Right atrium auricular region (tissue), 2 donors: ENCODE results near the gene A3GALT2. TPM values are rescaled to one million over a fixed set of nuclear protein-coding genes. Genes with fewer than 3 reads are reported as not detected.
A peak's percentile ranks its signal among the peaks of the same experiment; 100 is the strongest.

Experiments
- DNase-seq: peaks from one replicate; pipeline ENCODE4 v3.0.0-alpha.2; 2019; ENCODE audit warnings: low spot score
- H3K27ac ChIP-seq, 2 donors: fragments of 200-600 bp; sonication (generic); 1 replicate in 1 of 2; 2 replicates in 1 of 2; pipeline ENCODE4 v1.5.1; 2016 to 2019
- H3K27me3 ChIP-seq, 2 donors: fragments of 200-600 bp; sonication (generic); one replicate each; pipeline versions ENCODE4 v1.5.1 to v1.6.0; 2017 to 2019
- H3K36me3 ChIP-seq: fragments of 200-600 bp; sonication (generic); one replicate; pipeline ENCODE4 v1.5.1; 2016
- H3K4me1 ChIP-seq, 2 donors: fragments of 200-600 bp; sonication (generic); one replicate each; pipeline versions ENCODE4 v1.5.1 to v1.6.0; 2017 to 2019
- H3K4me3 ChIP-seq, 2 donors: fragments of 200-600 bp; sonication (generic); 1 replicate in 1 of 2; 2 replicates in 1 of 2; pipeline ENCODE4 v1.5.1; 2017 to 2019; ENCODE audit warnings: mild to moderate bottlenecking in 1 of 2, moderate library complexity in 1 of 2
- H3K9me3 ChIP-seq, 2 donors: fragments of 200-600 bp; sonication (generic); one replicate each; pipeline ENCODE4 v1.5.1; 2019
- total RNA-seq, 2 donors: library from RNA; depleted of rRNA; stranded (reverse); fragments of >200 nt; gene quantifications; one replicate each; pipeline ENCODE4 v1.1.0, GENCODE V29; 2016
- TF ChIP-seq, protein P1 (sequence below), 2 donors: fragments of 200-600 bp; sonication (generic); IDR thresholded peaks; one replicate each; pipeline ENCODE4 v1.5.1; 2019; ENCODE audit warnings: antibody characterized with exemption in 2 of 2

A3GALT2 gene
- total RNA-seq, 2 donors from 2014 or later: not detected

DNA sequence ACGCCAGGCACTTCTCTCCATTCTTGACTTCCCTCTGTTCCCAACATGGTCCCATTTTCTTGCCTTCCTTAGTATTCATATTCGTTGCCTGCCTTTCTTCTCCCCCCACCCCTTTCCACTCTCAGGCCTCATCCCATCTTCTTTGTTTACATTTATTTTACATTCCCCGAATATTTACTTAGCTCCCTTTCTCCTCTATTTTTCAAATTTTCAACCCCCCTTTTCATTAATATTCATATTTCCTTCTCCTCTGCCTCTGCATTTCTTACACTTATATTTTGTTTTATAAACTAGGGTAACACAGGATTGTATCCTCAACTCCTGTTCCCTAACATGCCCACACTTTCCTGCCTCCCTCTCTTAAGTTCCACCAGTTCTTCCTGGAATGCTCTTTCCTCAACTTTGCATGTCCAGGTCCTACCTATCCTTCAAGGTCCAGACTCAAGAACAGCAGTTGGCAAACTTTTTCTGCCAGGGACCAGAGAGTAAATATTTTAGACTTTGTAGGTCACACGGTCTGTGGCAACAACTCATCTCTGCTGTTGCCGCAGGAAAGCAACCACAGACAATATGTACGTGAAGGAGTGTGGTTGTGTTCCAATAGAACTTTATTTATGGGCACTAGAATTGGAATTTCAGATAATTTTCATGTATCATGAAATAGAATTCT lies 29.8 kb upstream of the A3GALT2 start:
- Histone ChIP-seq H3K27ac (peak overlapping the region; percentile 78 to 87), H3K9me3 (no peaks in the 10 kb centered on the region), H3K36me3 (no peaks in the 10 kb centered on the region), H3K4me1 (peaks cover 0 to 41% of the 10 kb centered on the region in 2 donors), H3K4me3 (peak overlapping the region; percentile 41 to 55), H3K27me3 (no peaks in the 10 kb centered on the region)
- DNase-seq: no peak
- TF ChIP-seq, protein P1, sequence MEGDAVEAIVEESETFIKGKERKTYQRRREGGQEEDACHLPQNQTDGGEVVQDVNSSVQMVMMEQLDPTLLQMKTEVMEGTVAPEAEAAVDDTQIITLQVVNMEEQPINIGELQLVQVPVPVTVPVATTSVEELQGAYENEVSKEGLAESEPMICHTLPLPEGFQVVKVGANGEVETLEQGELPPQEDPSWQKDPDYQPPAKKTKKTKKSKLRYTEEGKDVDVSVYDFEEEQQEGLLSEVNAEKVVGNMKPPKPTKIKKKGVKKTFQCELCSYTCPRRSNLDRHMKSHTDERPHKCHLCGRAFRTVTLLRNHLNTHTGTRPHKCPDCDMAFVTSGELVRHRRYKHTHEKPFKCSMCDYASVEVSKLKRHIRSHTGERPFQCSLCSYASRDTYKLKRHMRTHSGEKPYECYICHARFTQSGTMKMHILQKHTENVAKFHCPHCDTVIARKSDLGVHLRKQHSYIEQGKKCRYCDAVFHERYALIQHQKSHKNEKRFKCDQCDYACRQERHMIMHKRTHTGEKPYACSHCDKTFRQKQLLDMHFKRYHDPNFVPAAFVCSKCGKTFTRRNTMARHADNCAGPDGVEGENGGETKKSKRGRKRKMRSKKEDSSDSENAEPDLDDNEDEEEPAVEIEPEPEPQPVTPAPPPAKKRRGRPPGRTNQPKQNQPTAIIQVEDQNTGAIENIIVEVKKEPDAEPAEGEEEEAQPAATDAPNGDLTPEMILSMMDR (IDR thresholded peaks at IDR 0.05): no peak

GRCh38 chr1:33349778-33350610 lies 29.1 kb upstream of the A3GALT2 start:
- peaks cover under 1% of the 10 kb centered on the region for H3K36me3 ChIP-seq
- DNase-seq: peak; percentile 86
- H3K9me3 ChIP-seq: no peaks in the 10 kb centered on the region
- TF ChIP-seq, protein P1 (IDR thresholded peaks at IDR 0.05): peak in 1 of 2 donors; percentile 11
- H3K4me3 ChIP-seq: peak overlapping the region; percentile 41 to 98
- H3K27me3 ChIP-seq: no peaks in the 10 kb centered on the region
- H3K4me1 ChIP-seq: peaks cover 0 to 48% of the 10 kb centered on the region in 2 donors
- H3K27ac ChIP-seq: peak overlapping the region; percentile 78 to 87

DNA sequence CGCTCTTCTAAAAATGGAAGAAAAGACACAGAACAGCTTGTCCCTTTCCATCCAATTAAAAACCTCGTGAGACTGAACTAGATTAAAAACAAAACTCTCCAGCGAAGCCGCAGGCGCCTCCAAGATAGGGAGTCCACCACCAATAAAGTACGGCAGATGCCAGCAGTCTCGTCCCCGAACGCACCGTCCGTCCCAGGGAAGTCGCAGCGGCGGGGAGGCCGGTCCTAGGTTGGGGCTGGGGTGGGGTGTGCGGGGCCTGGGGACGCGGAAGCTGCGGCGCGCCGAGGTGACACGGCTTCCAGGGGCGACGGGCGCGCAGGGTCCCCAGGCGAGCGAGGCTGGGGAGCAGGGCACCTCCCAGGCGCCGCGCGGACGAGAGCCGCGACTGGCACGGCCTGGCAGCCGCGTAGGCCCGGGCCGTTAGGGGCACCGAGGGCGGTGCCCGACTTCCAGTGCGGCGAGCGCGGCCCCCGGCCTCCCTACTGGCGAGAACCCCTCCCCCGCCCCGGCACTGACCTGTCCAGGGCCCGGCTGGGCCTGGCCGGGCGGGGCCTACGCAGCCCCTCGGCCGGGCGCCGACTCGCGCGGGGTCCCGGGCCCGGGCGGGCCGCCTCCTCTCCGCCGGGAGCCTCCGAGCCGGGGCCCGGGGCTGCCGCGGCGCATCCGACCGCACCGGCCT lies 28.3 kb upstream of the A3GALT2 start:
- TF ChIP-seq, protein P1 (IDR thresholded peaks at IDR 0.05): no peak
- Histone ChIP-seq H3K27me3 (no peaks in the 10 kb centered on the region), H3K9me3 (no peaks in the 10 kb centered on the region), H3K36me3 (peaks cover 8% of the 10 kb centered on the region), H3K27ac (peak overlapping the region; percentile 99 to 100), H3K4me1 (peaks cover 0 to 56% of the 10 kb centered on the region in 2 donors), H3K4me3 (peak overlapping the region; percentile 97 to 98)
- DNase-seq: peak; percentile 59

DNA sequence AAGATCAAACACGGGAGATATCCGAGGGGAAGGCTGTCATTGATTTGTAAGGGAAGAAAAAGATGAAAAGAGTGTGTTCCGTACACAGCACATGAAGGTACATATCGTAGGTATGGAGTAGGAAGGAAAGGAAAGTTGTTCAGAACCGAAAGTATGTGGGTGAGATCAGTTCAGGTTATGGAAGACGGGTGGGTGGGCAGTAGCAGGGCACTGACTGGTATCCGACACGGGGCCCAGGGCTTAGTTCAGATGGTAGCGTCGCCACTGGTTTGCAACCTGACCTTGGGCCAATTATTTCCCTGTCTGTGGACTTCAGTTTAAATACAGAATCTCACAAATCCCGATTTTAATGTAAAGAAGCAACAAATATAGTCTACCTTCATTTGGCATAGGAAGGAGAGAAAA lies 27.8 kb upstream of the A3GALT2 start:
- Histone ChIP-seq H3K27me3 (no peaks in the 10 kb centered on the region), H3K27ac (peak overlapping the region; percentile 99 to 100), H3K36me3 (peaks cover 8% of the 10 kb centered on the region), H3K9me3 (no peaks in the 10 kb centered on the region), H3K4me3 (peak overlapping the region; percentile 97 to 98), H3K4me1 (peaks cover 0 to 61% of the 10 kb centered on the region in 2 donors)
- peak; percentile 54 for DNase-seq
- TF ChIP-seq, protein P1 (IDR thresholded peaks at IDR 0.05): no peak

GRCh38 chr1:33348194-33348593 lies 27.3 kb upstream of the A3GALT2 start:
- Histone ChIP-seq H3K27ac (peak overlapping the region; percentile 99 to 100), H3K36me3 (peaks cover 8% of the 10 kb centered on the region), H3K4me3 (peak overlapping the region; percentile 97 to 98), H3K4me1 (peaks cover 0 to 66% of the 10 kb centered on the region in 2 donors), H3K9me3 (no peaks in the 10 kb centered on the region), H3K27me3 (no peaks in the 10 kb centered on the region)
- TF ChIP-seq, protein P1 (IDR thresholded peaks at IDR 0.05): no peak
- peak; percentile 55 for DNase-seq
